ENCODE results near the gene COL4A3.

COL4A3 gene

GRCh38 chr2:227323818-227324217 is 159.4 kb downstream of the COL4A3 start:
- Histone ChIP-seq H3K27me3 (ENCODE audit: insufficient read depth, low read depth) (no peaks in the 10 kb centered on the region), H3K4me2 (no peak overlapping the region; the same call in 1 of the 2 replicates), H4K20me1 (ENCODE audit: insufficient read depth) (no peaks in the 10 kb centered on the region), H3K4me1 (ENCODE audit: low read depth, poor library complexity, severe bottlenecking) (peaks cover 17% of the 10 kb centered on the region), H3K36me3 (ENCODE audit: insufficient read depth) (no peaks in the 10 kb centered on the region), H3K4me3 (IDR thresholded peaks at IDR 0.05; ENCODE audit: insufficient read depth, low read depth, low read length) (no peak overlapping the region), H2AFZ (ENCODE audit: low read depth) (no peak overlapping the region), H3K79me2 (ENCODE audit: insufficient read depth, low read depth) (peaks cover 24% of the 10 kb centered on the region), H3K9ac (no peak overlapping the region), H3K27ac (no peak overlapping the region)
- TF ChIP-seq CTCF (conservative IDR thresholded peaks at IDR 0.05; ENCODE audit: low read depth, low read length) = no peak

- Histone ChIP-seq H3K9ac (peak overlapping the region; percentile 85; the same call in 1 of the 2 replicates), H3K4me3 (IDR thresholded peaks at IDR 0.05; ENCODE audit: insufficient read depth, low read depth, low read length) (no peak overlapping the region), H3K27ac (peak overlapping the region; percentile 56; the same call in 1 of the 2 replicates), H3K79me2 (ENCODE audit: insufficient read depth, low read depth) (peaks cover 24% of the 10 kb centered on the region), H2AFZ (ENCODE audit: low read depth) (peak overlapping the region; percentile 87), H3K36me3 (ENCODE audit: insufficient read depth) (no peaks in the 10 kb centered on the region), H4K20me1 (ENCODE audit: insufficient read depth) (no peaks in the 10 kb centered on the region), H3K4me2 (peak overlapping the region; percentile 96), H3K27me3 (ENCODE audit: insufficient read depth, low read depth) (no peaks in the 10 kb centered on the region), H3K4me1 (ENCODE audit: low read depth, poor library complexity, severe bottlenecking) (peaks cover 17% of the 10 kb centered on the region)
- TF ChIP-seq CTCF (conservative IDR thresholded peaks at IDR 0.05; ENCODE audit: low read depth, low read length) = no peak
Measured at GRCh38 chr2:227324642-227324994, 160.2 kb downstream of the COL4A3 start.

- H3K79me2 ChIP-seq (ENCODE audit: insufficient read depth, low read depth) = peaks cover 24% of the 10 kb centered on the region
- no peak for TF ChIP-seq CTCF (conservative IDR thresholded peaks at IDR 0.05; ENCODE audit: low read depth, low read length)
Measured at GRCh38 chr2:227324995-227325838, 160.8 kb downstream of the COL4A3 start, which contains the start of gene MFF. Gene MFF, plus strand, starts transcription at chr2:227325251. Its CDS starts 5,415 bp downstream, at chr2:227330666.

GRCh38 chr2:227325839-227326195 is 161.4 kb downstream of the COL4A3 start:
- Histone ChIP-seq H3K79me2 (ENCODE audit: insufficient read depth, low read depth) (peaks cover 24% of the 10 kb centered on the region), H3K9ac (peak overlapping the region; percentile 85), H3K4me1 (ENCODE audit: low read depth, poor library complexity, severe bottlenecking) (peaks cover 17% of the 10 kb centered on the region), H3K4me3 (IDR thresholded peaks at IDR 0.05; ENCODE audit: insufficient read depth, low read depth, low read length) (no peak overlapping the region), H3K36me3 (ENCODE audit: insufficient read depth) (no peaks in the 10 kb centered on the region), H2AFZ (ENCODE audit: low read depth) (peak overlapping the region; percentile 87; the same call in 1 of the 2 replicates), H3K4me2 (peak overlapping the region; percentile 66), H3K27me3 (ENCODE audit: insufficient read depth, low read depth) (no peaks in the 10 kb centered on the region), H4K20me1 (ENCODE audit: insufficient read depth) (no peaks in the 10 kb centered on the region), H3K27ac (peak overlapping the region; percentile 59)
- no peak for TF ChIP-seq CTCF (conservative IDR thresholded peaks at IDR 0.05; ENCODE audit: low read depth, low read length)

More at GRCh38 chr2:227324995-227325838, 160.8 kb downstream of the COL4A3 start, which contains the start of gene MFF:
- no peak within 1 kb of the TSS for H3K4me3 ChIP-seq (IDR thresholded peaks at IDR 0.05; ENCODE audit: insufficient read depth, low read depth, low read length)
- peak within 1 kb of the TSS; percentile 59 for H3K27ac ChIP-seq
- peaks cover 17% of the 10 kb centered on the region for H3K4me1 ChIP-seq (ENCODE audit: low read depth, poor library complexity, severe bottlenecking)
- no peaks in the 10 kb centered on the region for H3K36me3 ChIP-seq (ENCODE audit: insufficient read depth)
- peak within 1 kb of the TSS; percentile 96 for H3K4me2 ChIP-seq
- H3K27me3 ChIP-seq (ENCODE audit: insufficient read depth, low read depth) = no peaks in the 10 kb centered on the region
- peak within 1 kb of the TSS; percentile 87 for H2AFZ ChIP-seq (ENCODE audit: low read depth)
- H4K20me1 ChIP-seq (ENCODE audit: insufficient read depth) = no peaks in the 10 kb centered on the region
- peak within 1 kb of the TSS; percentile 85 for H3K9ac ChIP-seq
